ENCODE data around the gene IFNL1.
A peak's percentile ranks its signal among the peaks of the same experiment; 100 is the strongest.
"Not testable (repeated sequence)": the region's sequence is repeated elsewhere in the genome, so short reads cannot be mapped to it uniquely, and the experiment has no call there.

The IFNL1 gene

DNA sequence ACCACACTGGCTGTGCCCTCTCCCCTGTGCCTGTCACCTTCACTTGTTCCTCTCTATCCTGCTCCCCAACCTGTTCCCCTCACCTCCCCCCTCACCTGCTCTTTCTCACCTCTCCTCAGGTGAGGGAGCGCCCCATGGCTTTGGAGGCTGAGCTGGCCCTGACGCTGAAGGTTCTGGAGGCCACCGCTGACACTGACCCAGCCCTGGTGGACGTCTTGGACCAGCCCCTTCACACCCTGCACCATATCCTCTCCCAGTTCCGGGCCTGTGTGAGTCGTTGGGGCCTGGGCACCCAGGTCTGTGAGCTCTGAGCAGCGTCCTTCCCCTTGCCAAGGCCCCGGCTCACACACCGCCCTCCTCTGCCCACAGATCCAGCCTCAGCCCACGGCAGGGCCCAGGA, 26.8 kb upstream of the IFNL1 start:
- DNase-seq (ENCODE audit: extremely low read depth in 1 of 2, low read depth in 1 of 2), result not testable (repeated sequence)

DNA sequence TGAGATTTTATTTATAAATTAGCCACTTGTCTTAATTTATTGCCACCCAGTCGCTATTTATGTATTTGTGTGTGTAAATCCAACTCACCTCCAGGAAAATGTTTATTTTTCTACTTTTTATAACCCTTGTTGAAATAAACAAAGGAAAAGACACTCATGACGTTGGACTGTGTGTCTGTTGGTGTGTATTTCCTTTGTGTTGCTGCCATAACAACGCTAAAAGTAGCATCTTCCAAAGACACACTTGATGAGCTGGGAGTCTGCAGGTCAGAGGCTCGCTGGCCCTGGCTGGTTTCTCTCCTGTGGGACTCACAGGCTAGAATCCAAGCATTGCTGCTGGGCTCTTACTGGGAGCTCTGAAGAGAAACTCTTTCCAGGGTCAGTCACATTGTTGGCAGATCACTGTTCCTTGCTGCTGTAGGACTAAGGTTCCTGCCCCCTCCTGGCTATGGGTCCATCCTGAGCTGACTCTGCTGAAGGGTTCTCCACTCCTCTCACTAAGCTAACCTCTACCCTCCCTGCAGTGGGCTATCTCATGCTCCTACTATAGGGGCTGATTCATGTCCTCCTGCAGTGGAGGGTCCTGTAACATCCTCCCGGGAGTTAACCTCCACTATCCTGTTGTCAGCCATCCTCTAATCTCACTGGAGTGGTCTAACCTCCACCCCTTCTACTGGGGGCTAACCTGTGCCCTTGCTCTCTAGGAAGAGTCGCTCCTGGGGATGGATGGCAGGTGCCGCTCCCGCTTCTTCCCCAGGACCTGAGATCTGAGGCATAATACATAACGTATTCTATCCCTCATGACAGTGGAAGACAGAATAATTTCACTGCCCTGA, 26.0 kb upstream of the IFNL1 start:
- DNase-seq (ENCODE audit: extremely low read depth in 1 of 2, low read depth in 1 of 2), result no peak

DNA sequence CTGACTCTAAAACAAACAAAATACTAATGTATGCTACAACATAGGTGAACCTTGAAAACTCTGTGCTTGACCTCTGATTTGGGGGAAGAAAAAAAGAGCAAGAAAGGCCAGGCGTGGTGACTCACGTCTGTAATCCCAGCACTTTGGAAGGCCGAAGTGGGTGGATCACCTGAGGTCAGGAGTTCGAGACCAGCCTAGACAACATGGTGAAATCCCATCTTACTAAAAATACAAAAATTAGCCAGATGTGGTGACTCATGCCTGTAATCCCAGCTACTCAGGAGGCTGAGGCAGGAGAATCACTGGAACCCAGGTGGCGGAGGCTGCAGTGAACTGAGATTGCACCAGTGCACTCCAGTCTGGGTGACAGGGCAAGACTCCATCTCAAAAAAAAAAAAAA, 22.3 kb upstream of the IFNL1 start:
- not testable (repeated sequence) for DNase-seq (ENCODE audit: extremely low read depth in 1 of 2, low read depth in 1 of 2)

DNA sequence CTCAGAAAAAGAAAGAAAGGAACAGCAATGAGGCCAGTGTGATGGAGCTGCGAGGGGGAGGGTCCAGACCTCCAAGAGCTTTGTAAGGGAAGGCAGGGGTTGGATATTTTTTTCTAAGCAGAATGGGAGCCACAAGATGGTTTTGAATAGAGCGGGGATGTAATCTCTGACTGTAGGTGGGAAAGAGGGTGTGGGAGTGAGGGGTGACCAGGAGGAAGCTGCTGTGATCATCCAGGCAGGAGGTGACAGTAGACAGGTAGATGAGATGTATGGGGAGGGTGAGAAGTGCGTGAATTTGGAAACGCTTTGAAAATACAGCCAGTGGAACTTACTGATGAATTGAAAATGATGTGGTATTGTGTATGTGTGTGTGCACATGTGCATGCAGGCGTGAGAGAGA, 20.6 kb upstream of the IFNL1 start:
- DNase-seq (ENCODE audit: extremely low read depth in 1 of 2, low read depth in 1 of 2), result no peak

DNA sequence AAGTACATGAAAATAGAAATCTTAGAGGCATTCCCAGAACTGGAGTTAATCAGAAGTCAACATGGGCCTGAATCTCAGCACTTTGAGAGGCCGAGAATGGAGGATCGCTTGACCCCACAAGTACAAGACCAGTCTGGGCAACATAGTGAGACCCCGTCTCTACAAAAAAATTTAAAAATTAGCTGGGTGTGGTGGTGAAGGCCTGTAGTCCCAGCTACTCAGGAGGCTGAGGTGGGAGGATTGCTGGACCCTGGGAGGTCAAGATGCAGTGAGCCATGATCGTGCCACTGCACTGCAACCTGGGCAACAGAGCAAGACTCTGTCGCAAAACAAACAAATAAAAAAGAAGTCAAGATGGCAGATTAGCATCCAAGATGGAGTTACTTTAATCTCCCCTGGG, 19.5 kb upstream of the IFNL1 start:
- DNase-seq (ENCODE audit: extremely low read depth in 1 of 2, low read depth in 1 of 2), result no peak

DNA sequence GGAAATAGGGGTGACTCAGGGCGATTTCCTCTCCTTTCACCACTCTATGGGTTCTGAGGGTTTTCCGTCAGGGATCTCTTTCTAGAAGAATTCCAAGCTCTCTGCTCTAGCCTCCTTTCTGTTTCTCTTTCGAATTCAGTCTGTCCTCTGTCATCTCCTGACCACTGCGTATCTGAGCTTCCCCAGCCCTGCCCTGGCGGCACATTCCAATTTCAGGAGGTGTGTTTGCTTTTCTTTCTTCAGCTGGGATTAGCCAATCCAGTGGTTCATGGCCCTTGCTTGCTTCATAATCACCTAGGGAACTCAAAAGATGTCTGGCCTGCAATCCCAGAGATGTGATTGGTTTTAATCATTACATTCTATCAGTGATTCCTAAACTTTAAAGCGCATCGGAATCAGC, 18.6 kb upstream of the IFNL1 start:
- DNase-seq (ENCODE audit: extremely low read depth in 1 of 2, low read depth in 1 of 2), result no peak

DNA sequence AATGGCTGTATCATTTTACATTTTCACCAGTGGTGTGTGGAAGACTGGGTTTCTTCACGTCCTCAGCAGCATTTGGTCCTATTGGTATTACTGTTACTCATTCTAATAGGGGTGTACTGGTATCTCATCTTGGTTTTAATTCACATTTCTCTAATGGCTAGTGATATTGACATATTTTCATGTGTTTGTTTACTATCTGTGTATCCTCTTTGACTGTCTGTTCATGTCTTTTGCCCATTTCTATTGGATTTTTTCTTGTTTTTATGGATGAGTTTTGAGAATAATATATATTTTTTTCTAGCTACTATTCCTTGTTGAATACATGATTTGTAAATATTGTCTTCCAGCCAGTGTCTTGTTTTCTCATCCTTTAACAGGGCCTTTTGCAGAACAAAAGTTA, 14.2 kb upstream of the IFNL1 start:
- DNase-seq (ENCODE audit: extremely low read depth in 1 of 2, low read depth in 1 of 2), result no peak

DNA sequence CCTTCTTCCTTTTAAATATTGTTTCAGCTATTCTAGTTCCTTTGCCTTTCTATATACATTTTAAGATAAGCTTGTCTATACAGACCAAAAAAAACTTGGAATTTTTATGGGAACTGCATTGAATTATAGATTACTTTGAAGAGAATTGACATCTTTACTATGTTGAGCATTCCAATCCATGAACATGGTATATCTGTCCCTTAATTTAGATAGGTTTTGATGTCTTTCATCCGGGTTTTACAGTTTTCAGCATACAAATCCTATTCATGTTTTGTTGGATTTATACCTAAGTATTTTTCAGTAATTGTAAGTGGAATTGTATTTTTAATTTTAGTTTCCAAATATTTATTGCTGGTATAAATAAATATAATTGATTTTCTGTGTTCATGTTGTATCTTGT, 12.2 kb upstream of the IFNL1 start:
- no peak for DNase-seq (ENCODE audit: extremely low read depth in 1 of 2, low read depth in 1 of 2)

DNA sequence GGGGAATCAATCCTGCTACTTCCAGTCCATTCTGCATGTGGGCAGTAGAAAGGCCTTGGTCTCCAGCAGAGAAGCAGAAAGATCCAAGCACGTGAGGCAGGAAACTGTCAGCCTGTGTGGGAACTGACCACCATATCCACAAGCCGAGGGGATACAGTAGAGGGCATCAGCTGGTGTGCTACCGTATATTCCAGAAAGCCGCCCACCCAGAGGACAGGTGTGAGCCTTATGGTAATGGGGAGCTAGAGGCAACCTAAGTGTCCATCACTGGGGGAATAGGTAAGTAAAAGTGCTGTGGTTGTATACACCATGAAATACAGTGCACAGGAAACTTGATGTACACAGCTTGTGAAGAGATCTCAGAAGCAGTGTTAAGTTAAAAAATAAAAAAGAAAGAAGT, 2.8 kb upstream of the IFNL1 start:
- no peak for DNase-seq (ENCODE audit: extremely low read depth in 1 of 2, low read depth in 1 of 2)

DNA sequence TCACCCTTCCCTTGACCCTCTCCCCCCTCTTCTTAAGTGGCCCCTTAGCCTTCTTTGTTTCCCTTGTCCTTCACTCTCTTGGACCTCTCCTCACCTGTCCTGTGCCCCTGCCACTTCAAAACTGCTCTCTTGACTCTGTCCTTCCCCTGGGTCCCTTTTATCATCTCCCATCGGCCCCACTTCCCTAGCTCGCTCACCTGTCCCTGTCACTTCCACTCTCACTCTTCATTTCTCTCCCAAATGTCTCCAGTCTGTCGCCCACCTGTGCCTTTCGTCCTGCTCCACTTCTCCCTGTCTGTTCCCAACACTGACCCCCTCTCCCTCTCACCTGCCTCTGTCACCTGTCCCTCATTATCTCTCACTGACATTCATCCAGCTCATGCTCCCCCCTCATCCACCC, 699 bp downstream of the IFNL1 start:
- DNase-seq (ENCODE audit: extremely low read depth in 1 of 2, low read depth in 1 of 2), result no peak

DNA sequence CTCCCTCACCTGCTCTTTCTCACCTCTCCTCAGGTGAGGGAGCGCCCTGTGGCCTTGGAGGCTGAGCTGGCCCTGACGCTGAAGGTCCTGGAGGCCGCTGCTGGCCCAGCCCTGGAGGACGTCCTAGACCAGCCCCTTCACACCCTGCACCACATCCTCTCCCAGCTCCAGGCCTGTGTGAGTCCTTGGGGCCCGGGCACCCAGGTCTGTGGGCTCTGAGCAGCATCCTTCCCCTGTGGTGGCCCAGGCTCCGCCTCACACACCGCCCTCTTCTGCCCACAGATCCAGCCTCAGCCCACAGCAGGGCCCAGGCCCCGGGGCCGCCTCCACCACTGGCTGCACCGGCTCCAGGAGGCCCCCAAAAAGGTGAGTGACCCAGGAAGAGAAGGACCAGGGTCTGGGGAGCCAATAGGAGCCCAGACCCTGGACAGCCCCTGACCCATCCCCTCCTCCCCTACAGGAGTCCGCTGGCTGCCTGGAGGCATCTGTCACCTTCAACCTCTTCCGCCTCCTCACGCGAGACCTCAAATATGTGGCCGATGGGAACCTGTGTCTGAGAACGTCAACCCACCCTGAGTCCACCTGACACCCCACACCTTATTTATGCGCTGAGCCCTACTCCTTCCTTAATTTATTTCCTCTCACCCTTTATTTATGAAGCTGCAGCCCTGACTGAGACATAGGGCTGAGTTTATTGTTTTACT, 1.9 kb downstream of the IFNL1 start:
- DNase-seq (ENCODE audit: extremely low read depth in 1 of 2, low read depth in 1 of 2), result peak in 1 of 2 donors; percentile 43

DNA sequence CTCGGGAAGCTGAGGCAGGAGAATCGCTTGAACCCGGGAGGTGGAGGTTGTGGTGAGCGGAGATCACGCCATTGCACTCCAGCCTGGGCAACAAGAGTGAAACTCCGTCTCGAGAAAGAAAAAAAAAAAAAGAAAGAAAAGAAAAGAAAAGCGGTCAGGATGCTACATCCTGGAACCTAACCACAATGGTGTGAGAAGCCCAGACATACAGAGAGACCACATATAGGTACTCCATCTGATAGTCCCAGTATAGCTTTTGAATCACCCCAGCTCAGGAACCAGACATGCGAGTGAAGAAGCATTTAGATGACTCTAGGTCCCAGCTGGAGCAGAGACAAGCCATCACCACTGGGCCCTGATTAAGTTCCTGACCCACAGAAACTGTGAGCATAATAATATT, 3.2 kb downstream of the IFNL1 start:
- DNase-seq (ENCODE audit: extremely low read depth in 1 of 2, low read depth in 1 of 2), result no peak

DNA sequence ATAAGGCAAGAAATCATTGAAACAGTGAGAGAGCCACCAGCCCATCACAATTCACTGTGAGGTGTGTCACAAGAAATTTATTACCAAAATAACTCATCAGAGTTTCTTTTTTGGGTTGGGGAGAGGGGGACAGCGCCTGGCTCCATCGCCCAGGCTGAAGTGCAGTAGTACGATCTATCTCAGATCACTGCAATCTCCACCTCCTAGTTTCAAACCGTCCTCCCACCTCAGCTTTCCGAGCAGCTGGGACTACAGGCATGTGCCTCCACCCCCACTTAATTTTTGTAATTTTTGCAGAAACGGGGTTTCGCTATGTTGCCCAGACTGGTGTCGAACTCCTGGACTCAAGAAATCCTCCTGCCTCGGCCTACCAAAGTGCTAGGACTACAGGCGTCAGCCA, 3.6 kb downstream of the IFNL1 start:
- DNase-seq (ENCODE audit: extremely low read depth in 1 of 2, low read depth in 1 of 2), result no peak

DNA sequence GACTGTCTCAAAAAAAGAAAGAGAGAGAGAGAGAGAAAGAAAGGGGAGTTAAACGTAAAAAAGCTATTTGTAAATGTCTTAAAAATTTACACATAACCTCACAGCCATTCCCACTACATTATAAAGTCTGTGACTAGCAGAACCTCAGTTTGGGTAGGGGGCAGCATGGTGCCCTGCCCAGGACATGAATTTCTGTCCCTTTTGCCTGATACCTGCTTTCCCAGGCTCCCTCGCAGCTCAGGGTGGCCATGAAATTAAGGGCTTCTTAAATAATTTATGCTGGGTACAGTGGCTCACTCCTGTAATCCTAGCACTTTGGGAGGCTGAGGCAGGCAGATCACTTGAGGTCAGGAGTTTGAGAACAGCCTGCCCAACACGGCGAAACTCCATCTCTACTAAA, 4.8 kb downstream of the IFNL1 start:
- DNase-seq (ENCODE audit: extremely low read depth in 1 of 2, low read depth in 1 of 2), result no peak

DNA sequence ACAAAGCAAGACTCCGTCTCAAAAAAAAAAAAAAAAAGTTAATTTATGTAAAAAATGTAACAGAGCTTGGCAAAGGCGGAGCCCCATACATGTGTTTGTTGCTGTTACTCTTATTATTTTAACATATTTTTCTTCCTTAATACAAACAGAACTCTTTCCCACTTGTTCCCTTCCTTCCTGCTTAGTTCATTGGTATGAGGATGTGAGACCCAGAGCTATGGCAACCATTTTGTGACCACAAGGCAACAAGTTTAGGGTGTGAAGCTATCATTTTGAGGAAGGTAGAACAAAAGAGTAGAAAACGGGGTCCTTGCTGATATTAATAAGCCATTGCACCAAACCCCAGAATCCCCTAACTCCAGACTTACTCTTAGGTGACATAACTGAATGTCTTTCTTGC, 5.4 kb downstream of the IFNL1 start:
- DNase-seq (ENCODE audit: extremely low read depth in 1 of 2, low read depth in 1 of 2), result no peak

DNA sequence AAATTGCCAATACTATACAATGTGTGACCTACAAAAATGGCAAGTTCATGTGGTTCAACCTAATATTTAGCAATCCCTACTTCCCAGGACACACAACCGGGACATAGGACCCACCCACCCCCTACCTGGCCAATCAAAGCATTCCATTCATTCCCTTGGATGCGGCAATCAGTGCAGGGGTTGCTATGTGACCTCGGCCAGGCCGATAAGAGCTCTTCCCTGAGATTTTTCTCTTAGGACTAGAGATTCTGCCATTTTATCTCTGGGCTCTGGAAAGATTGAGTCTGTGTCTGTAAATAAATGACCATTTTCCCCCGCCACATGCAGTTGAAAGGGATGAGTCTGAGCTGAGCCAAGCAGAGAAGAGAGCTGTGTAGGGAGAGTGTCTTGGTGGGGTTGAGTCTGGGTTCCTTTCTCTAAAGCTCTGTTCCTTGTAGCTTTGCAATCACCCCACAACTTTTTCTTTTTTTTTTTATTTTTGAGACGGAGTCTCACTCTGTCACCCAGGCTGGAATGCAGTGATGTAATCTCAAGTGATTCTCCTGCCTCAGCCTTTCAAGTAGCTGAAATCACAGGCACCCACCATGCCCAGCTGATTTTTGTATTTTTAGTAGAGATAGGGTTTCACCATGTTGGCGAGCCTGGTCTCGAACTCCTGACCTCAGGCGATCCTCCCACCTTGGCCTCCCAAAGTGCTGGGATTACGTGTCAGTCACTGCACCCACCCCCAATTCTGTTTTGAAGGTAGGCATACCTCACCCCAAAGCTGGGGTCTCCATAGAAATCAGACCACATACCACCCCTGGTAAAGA, 7.4 kb downstream of the IFNL1 start:
- no peak for DNase-seq (ENCODE audit: extremely low read depth in 1 of 2, low read depth in 1 of 2)

DNA sequence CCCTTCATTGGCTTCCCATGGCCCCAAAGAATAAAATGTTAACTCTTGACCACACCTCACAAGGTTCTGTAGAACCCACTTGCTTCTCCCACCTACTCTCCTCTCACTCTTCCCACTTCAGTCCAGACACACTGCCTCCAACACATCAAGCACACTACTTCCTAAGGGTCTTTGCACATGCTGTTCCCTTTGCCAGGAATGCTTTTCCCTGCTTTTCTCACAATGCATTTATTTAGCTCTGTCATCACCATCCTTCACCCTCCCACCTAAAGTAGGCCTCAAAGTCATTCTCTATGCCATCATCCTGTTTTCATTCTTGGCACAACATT, 7.9 kb downstream of the IFNL1 start:
- DNase-seq (ENCODE audit: extremely low read depth in 1 of 2, low read depth in 1 of 2), result no peak

DNA sequence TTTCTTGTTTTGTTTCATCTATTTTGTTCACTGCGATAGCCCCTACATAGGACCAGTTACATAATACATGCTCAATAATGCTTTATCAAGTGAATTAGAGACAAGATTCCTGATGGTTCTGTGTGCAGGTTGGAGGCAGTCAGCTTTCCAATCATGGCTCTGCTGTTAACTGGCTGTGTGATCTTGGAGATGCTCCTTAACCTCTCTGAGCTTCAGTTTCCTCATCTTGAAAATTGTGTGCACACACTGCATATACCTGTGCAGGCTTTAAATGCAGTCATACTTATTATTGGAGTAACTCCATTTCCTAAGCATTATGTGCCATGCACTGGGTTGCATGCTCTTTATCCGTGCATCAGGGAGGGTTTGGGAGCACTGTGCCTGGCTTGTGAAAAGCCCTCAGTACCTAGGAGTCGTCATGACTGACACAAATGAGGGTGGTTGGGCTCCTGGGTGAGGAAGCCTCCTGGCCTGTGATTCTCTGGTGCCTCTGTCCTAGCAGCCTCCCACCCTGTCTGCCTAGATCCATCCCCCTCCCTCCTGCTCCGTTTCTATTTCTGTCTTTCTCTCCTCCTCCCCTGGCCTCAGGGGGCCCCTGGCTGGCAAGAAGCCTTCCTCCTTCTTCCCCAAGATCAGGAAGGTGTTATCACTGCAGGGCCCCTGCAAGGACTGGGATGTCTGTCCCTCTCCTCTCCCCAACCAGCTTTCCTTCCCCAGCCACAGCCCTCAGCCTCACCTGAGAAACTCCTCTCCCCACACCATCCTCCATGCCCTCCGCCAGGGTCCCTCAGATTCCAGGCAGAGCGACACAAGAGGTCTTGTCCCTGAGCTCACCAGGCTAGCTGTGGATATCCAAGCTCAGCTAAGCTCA, 8.7 kb downstream of the IFNL1 start:
- DNase-seq (ENCODE audit: extremely low read depth in 1 of 2, low read depth in 1 of 2), result no peak

DNA sequence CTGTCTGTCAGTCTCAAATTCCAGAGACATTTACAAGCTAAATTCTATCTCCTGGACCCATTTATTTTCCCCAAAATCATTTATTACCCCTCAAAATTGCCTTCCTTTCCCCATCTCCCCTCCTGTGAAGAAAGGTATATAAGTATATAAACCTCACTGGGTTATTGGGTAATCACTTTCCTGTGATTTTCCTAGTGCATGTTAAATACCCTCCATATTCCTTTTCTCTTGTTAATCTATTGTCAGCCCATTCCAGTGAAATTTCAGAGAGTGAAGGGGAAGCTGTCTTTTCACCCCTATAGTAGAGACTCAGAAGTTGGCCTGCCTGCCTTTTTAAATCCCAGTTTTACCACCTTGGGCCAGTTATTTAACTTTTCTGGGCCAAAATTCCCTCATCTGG, 9.9 kb downstream of the IFNL1 start:
- no peak for DNase-seq (ENCODE audit: extremely low read depth in 1 of 2, low read depth in 1 of 2)

DNA sequence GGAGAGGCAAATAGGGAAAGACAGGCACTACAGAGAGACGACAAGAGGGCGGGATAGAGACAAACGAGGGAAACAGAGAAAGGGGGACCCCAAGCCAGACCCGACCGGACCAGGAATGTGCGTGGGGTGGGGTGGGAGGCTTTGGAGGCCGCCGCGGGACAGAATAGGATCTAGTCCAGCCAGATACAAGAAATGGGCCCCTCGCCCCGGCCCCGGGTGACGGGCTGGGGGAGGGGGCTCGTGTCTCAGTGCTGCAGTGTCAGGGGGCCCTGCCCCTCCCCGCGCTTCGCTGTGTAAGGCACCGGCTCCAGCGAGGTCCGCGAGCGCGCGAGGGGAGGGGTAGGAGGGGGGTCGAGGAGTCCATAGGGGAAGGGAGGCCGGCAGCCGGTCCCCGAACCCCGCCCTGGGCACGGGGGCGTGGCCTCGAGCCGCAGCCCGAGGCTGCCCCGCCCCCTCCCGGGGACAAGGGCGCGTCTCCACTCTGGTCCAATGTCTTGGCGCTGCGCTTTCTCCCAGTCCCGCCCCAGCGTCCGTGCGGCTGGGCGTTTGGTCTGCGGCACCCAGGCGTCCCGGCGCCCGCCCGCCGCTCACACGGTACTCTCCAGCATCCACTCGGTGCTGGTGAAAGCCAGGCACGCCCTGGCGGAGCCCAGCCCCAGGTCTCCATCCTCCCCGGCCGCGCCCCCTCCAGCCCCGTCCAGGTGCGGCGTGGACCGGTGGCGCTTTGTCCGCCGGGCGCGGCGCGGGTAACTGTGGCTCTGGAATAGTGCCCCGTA, 11.0 kb downstream of the IFNL1 start:
- no peak for DNase-seq (ENCODE audit: extremely low read depth in 1 of 2, low read depth in 1 of 2)

Measured in activated CD8-positive, alpha-beta memory T cell treated with anti-CD3 and anti-CD28 coated beads for 1 hour (primary cell).